Measurements from ENCODE around the gene NAA30. TPM values are rescaled to one million over a fixed set of nuclear protein-coding genes. Genes with fewer than 3 reads are reported as not detected.

NAA30 gene
- total RNA-seq, 1 donor from 2014 or later: 27.3 TPM

GRCh38 chr14:57400556-57401494, 10.4 kb downstream of the NAA30 start:
- no peak for TF ChIP-seq EZH2 (IDR thresholded peaks at IDR 0.05; ENCODE audit: insufficient read depth, low read length)
- TF ChIP-seq CTCF (IDR thresholded peaks at IDR 0.05; ENCODE audit: insufficient read depth, low read depth, low read length): no peak
- Histone ChIP-seq H3K4me3 (ENCODE audit: insufficient read depth, low read depth, low read length) (no peak overlapping the region), H3K36me3 (ENCODE audit: insufficient read depth, low read length) (peaks cover 15% of the 10 kb centered on the region), H3K4me1 (ENCODE audit: insufficient read depth, low read length) (no peaks in the 10 kb centered on the region), H3K9me3 (ENCODE audit: insufficient read depth, low read depth, low read length) (no peaks in the 10 kb centered on the region), H3K9ac (ENCODE audit: low read length) (no peak overlapping the region), H3K27me3 (ENCODE audit: insufficient read depth, low read length) (no peaks in the 10 kb centered on the region), H3K27ac (ENCODE audit: low read depth, low read length) (no peak overlapping the region), H3K79me2 (ENCODE audit: insufficient read depth, low read length) (peaks cover 18% of the 10 kb centered on the region), H2AFZ (ENCODE audit: low read depth, low read length) (no peak overlapping the region), H4K20me1 (ENCODE audit: insufficient read depth, low read length) (peaks cover 11% of the 10 kb centered on the region), H3K4me2 (ENCODE audit: low read length) (no peak overlapping the region)
- H3K4me1 Mint-ChIP-seq (ENCODE audit: low read depth, unreplicated experiment): peaks cover 2% of the 10 kb centered on the region
- no peak overlapping the region for H3K4me3 Mint-ChIP-seq (ENCODE audit: unreplicated experiment)
- no peak for DNase-seq (ENCODE audit: low read depth)
- no peak overlapping the region for H3K27ac Mint-ChIP-seq (ENCODE audit: unreplicated experiment)
- no peaks in the 10 kb centered on the region for H3K9me3 Mint-ChIP-seq (ENCODE audit: unreplicated experiment)
- peaks cover 11% of the 10 kb centered on the region for H3K36me3 Mint-ChIP-seq (ENCODE audit: low read depth, unreplicated experiment)
- H3K27me3 Mint-ChIP-seq (ENCODE audit: low read depth, unreplicated experiment): no peaks in the 10 kb centered on the region
- FAIRE-seq: no peak

GRCh38 chr14:57401501-57401900, 11.1 kb downstream of the NAA30 start:
- H3K27ac ChIP-seq (ENCODE audit: low read depth, low read length): no peak overlapping the region
- peaks cover 22% of the 10 kb centered on the region for H3K79me2 ChIP-seq (ENCODE audit: insufficient read depth, low read length)
- FAIRE-seq (no peak), DNase-seq (ENCODE audit: low read depth) (no peak)
- Mint-ChIP-seq H3K4me3 (ENCODE audit: unreplicated experiment) (no peak overlapping the region), H3K27me3 (ENCODE audit: low read depth, unreplicated experiment) (no peaks in the 10 kb centered on the region), H3K4me1 (ENCODE audit: low read depth, unreplicated experiment) (peaks cover 2% of the 10 kb centered on the region), H3K9me3 (ENCODE audit: unreplicated experiment) (no peaks in the 10 kb centered on the region), H3K27ac (ENCODE audit: unreplicated experiment) (no peak overlapping the region), H3K36me3 (ENCODE audit: low read depth, unreplicated experiment) (peaks cover 11% of the 10 kb centered on the region)
- H3K4me2 ChIP-seq (ENCODE audit: low read length): no peak overlapping the region
- H4K20me1 ChIP-seq (ENCODE audit: insufficient read depth, low read length): peaks cover 10% of the 10 kb centered on the region
- no peak overlapping the region for H3K9ac ChIP-seq (ENCODE audit: low read length)
- peaks cover 15% of the 10 kb centered on the region for H3K36me3 ChIP-seq (ENCODE audit: insufficient read depth, low read length)
- no peaks in the 10 kb centered on the region for H3K27me3 ChIP-seq (ENCODE audit: insufficient read depth, low read length)
- no peaks in the 10 kb centered on the region for H3K9me3 ChIP-seq (ENCODE audit: insufficient read depth, low read depth, low read length)
- H3K4me1 ChIP-seq (ENCODE audit: insufficient read depth, low read length): no peaks in the 10 kb centered on the region
- H3K4me3 ChIP-seq (ENCODE audit: insufficient read depth, low read depth, low read length): no peak overlapping the region
- TF ChIP-seq EZH2 (IDR thresholded peaks at IDR 0.05; ENCODE audit: insufficient read depth, low read length) (no peak), CTCF (IDR thresholded peaks at IDR 0.05; ENCODE audit: insufficient read depth, low read depth, low read length) (no peak)
- no peak overlapping the region for H2AFZ ChIP-seq (ENCODE audit: low read depth, low read length)

Data from astrocyte (in vitro differentiated cells and primary cell).